Transverse colon (tissue), 4 donors: Measurements from ENCODE around the gene ADIPOQ. TPM values are rescaled to one million over a fixed set of nuclear protein-coding genes. Genes with fewer than 3 reads are reported as not detected.
"Not testable (repeated sequence)": the region's sequence is repeated elsewhere in the genome, so short reads cannot be mapped to it uniquely, and the experiment has no call there.

Source experiments
- DNase-seq: peaks from one replicate; pipeline ENCODE4 v3.0.0-alpha.2; 2019
- H3K27ac ChIP-seq, 4 donors: fragments of 200-600 bp; sonication (generic); 2 replicates each; pipeline ENCODE4 v1.5.1; 2016 to 2018; ENCODE audit warnings: inconsistent platforms in 4 of 4
- H3K27me3 ChIP-seq: fragments of 200-600 bp; sonication (generic); 2 replicates; pipeline ENCODE4 v1.5.1; 2017; ENCODE audit warnings: inconsistent platforms
- H3K36me3 ChIP-seq, 4 donors: fragments of 200-600 bp; sonication (generic); 2 replicates each; pipeline ENCODE4 v1.5.1; 2017 to 2019; ENCODE audit warnings: inconsistent platforms in 4 of 4
- H3K4me1 ChIP-seq, 4 donors: fragments of 200-600 bp; sonication (generic); 2 replicates each; pipeline ENCODE4 v1.5.1; 2017 to 2020; ENCODE audit warnings: inconsistent platforms in 4 of 4
- H3K4me3 ChIP-seq, 4 donors: fragments of 200-600 bp; sonication (generic); 1 replicate in 1 of 4; 2 replicates in 3 of 4; pipeline versions ENCODE4 v1.5.1 to v1.6.1; 2017 to 2019; ENCODE audit warnings: inconsistent platforms in 4 of 4
- H3K9me3 ChIP-seq, 2 donors: fragments of 200-600 bp; sonication (generic); 2 replicates each; pipeline ENCODE4 v1.5.1; 2017 to 2019; ENCODE audit warnings: inconsistent platforms in 2 of 2
- EP300 ChIP-seq: sonication (generic); formaldehyde crosslinking; IDR thresholded peaks from one replicate; pipeline ENCODE4 v1.6.1; 2017; ENCODE audit warnings: antibody characterized with exemption, low read depth
- POLR2A ChIP-seq: fragments of 450-650 bp; IDR thresholded peaks from one replicate; pipeline ENCODE4 v1.6.1; 2016; ENCODE audit warnings: antibody characterized with exemption, mild to moderate bottlenecking, moderate library complexity
- POLR2AphosphoS5 ChIP-seq, 3 donors: sonication (generic); formaldehyde crosslinking; IDR thresholded peaks; one replicate each; pipeline ENCODE4 v1.6.1; 2016; ENCODE audit warnings: antibody characterized with exemption in 3 of 3
- WGBS, 2 donors: methylation state at CpG; one replicate each; pipeline ENCODE4 v1.1.5; 2018; ENCODE audit warnings: low coverage in 1 of 2; 5-methylcytosine and 5-hydroxymethylcytosine counted together
- in situ Hi-C, 4 donors: fragments of 200-750 bp; cut with MboI; loops; one replicate each; pipeline versions ENCODE4 v1.15.0 to v1.15.1; 2017; ENCODE audit warnings: low sequenced_read_pairs in 3 of 4, low pct_ligation_motif_present in 1 of 4, low pct_unique_long_range_greater_than_20kb in 1 of 4
- intact Hi-C: fragments of 100-400 bp; cut with DNase I; formaldehyde crosslinking; loops from one replicate; pipeline ENCODE4 v1.15.1; 2023; ENCODE audit warnings: low total_unique reads
- total RNA-seq, 4 donors: library from RNA; depleted of rRNA; stranded (reverse); fragments of >200 nt; gene quantifications; one replicate each; pipeline ENCODE4 v1.1.0, GENCODE V29; 2016
- TF ChIP-seq, protein P1 (sequence below), 5 experiments: fragments of 200-600 bp in 3 of 5; fragments of 450-650 bp in 2 of 5; sonication (generic) in 3 of 5; IDR thresholded peaks; 1 replicate in 2 of 5; 2 replicates in 3 of 5; pipeline ENCODE4 v1.5.1; 2016 to 2017; ENCODE audit warnings: antibody characterized with exemption in 5 of 5, inconsistent platforms in 3 of 5, mild to moderate bottlenecking in 2 of 5, moderate library complexity in 1 of 5

ADIPOQ gene
- total RNA-seq, 4 donors from 2014 or later: 4.6 to 11.7 (median 7.5) TPM; not detected in 1

DNA sequence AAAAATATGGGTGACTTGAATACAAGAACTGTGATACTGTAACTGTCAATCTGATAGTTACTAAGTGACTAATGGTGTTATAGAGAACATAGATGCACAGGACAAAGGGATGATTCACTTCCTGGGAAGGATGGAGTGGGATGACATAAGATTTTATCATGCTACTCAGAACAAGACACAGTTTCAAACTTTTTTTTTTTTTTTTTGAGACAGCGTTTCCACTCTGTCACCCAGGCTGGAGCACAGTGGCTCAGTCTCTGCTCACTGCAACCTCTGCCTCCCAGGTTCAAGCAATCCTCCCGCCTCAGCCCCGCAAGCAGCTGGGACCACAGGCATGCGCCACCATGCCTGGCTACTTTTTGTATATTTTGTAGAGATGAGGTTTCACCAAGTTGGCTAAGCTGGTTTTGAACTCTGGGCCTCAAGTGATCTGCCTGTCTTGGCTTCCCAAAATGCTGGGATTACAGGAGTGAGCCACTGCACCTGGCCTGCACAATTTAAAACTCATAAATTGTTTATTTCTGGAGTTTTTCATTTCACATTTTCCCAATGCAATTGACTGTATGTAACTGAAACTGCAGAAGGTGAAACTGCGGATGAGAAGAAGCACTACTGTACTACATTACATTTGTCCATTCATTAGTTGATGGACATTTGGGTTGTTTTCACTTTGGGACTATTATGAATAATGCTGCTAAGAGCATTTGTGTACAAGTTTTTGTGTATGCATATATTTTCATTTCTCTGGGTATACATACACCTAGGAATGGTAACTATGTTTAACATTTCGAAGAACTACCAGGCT is 40.6 kb downstream of the ADIPOQ start:
- Histone ChIP-seq H3K9me3 (no peaks in the 10 kb centered on the region), H3K4me1 (no peaks in the 10 kb centered on the region), H3K27ac (no peak overlapping the region), H3K4me3 (no peak overlapping the region), H3K36me3 (no peaks in the 10 kb centered on the region), H3K27me3 (no peaks in the 10 kb centered on the region)
- DNase-seq: no peak
- intact Hi-C loops: no loop called here
- 91 to 95% methylated on average over 6 of the region's 6 CpGs for WGBS, 2 donors
- in situ Hi-C loops: no loop called here
- TF ChIP-seq POLR2A (no peak), POLR2AphosphoS5 (IDR thresholded peaks at IDR 0.05) (no peak), EP300 (no peak)
- TF ChIP-seq, protein P1, sequence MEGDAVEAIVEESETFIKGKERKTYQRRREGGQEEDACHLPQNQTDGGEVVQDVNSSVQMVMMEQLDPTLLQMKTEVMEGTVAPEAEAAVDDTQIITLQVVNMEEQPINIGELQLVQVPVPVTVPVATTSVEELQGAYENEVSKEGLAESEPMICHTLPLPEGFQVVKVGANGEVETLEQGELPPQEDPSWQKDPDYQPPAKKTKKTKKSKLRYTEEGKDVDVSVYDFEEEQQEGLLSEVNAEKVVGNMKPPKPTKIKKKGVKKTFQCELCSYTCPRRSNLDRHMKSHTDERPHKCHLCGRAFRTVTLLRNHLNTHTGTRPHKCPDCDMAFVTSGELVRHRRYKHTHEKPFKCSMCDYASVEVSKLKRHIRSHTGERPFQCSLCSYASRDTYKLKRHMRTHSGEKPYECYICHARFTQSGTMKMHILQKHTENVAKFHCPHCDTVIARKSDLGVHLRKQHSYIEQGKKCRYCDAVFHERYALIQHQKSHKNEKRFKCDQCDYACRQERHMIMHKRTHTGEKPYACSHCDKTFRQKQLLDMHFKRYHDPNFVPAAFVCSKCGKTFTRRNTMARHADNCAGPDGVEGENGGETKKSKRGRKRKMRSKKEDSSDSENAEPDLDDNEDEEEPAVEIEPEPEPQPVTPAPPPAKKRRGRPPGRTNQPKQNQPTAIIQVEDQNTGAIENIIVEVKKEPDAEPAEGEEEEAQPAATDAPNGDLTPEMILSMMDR (IDR thresholded peaks at IDR 0.05): no peak

DNA sequence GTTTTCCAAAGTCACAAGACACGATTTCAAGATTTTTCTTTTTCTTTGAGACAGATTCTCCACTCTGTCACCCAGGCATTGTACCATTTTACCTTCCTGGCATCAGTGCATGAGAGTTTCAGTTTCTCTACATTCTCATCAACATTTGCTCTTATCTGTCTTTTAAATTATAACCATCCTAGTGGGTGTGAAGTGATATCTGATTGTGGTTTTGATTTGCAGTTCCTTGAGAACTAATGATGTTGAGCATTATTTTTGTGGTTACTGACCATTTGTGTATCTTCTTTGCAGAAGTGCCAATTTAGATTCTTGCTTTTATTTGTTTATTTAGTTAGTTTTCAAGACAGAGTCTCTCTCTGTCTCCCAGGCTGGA is 41.2 kb downstream of the ADIPOQ start:
- TF ChIP-seq, protein P1 (IDR thresholded peaks at IDR 0.05): no peak
- TF ChIP-seq POLR2A (no peak), EP300 (no peak), POLR2AphosphoS5 (IDR thresholded peaks at IDR 0.05) (no peak)
- in situ Hi-C loops (no loop called here), intact Hi-C loops (no loop called here)
- no peaks in the 10 kb centered on the region for H3K4me1 ChIP-seq
- no peak for DNase-seq
- no peaks in the 10 kb centered on the region for H3K36me3 ChIP-seq
- no peaks in the 10 kb centered on the region for H3K9me3 ChIP-seq
- H3K27ac ChIP-seq: no peak overlapping the region
- H3K27me3 ChIP-seq: no peaks in the 10 kb centered on the region
- no peak overlapping the region for H3K4me3 ChIP-seq
- 83% methylated on average over 1 of the region's 1 CpG; no CpG with 5 or more reads in 1 of the 2 donors for WGBS, 2 donors

DNA sequence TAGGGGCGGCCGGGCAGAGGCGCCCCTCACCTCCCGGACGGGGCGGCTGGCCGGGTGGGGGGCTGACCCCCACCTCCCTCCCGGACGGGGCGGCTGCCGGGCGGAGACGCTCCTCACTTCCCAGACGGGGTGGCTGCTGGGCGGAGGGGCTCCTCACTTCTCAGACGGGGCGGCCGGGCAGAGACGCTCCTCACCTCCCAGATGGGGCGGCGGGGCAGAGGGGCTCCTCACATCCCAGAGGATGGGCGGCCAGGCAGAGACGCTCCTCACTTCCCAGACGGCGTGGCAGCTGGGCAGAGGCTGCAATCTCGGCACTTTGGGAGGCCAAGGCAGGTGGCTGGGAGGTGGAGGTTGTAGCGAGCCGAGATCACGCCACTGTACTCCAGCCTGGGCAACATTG is 42.4 kb downstream of the ADIPOQ start:
- H3K4me1 ChIP-seq, H3K36me3 ChIP-seq, in situ Hi-C loops, H3K27ac ChIP-seq, H3K9me3 ChIP-seq, DNase-seq, intact Hi-C loops, H3K27me3 ChIP-seq, H3K4me3 ChIP-seq: not testable (repeated sequence)
- 100% methylated on average over 9 of the region's 29 CpGs; no CpG with 5 or more reads in 1 of the 2 donors for WGBS, 2 donors

DNA sequence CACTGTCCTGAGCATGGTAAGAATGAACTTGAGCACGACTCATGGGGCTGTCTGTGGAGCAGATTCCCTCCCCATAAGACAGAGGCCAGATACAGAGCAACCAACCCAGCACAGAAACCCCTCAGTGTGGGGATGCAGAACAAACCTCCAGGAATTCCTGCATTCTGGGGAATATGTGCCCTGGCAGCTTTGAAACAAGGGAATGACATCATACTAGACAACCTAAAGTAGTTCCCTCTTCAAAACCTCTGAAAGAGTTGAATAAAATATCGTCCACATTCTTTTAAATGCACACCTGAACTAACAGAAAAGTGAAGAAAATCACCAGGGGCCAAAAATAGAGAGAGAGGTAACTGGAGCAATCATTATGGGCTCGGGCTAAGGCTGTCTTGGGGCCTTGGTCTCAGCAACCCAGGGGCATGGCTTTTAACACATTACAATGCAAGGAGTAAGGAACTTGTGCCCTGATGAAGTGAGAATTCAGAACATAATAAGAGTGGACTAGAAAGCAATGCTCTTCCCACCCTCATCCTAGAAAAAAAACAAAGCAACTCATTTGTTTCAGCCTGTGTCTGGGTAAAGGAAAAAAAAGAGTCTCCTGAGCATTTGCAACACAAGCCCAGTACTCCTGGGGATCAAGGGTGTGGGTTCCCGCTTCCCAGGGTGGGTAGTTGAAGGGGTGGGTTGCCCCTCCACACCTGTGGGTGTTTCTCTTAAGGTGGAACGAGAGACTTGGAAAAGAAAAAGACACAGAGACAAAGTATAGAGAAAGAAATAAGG is 43.9 kb downstream of the ADIPOQ start:
- intact Hi-C loops (no loop called here), in situ Hi-C loops (no loop called here)
- WGBS, 2 donors: 77 to 88% methylated on average over 2 to 5 of the region's 5 CpGs

DNA sequence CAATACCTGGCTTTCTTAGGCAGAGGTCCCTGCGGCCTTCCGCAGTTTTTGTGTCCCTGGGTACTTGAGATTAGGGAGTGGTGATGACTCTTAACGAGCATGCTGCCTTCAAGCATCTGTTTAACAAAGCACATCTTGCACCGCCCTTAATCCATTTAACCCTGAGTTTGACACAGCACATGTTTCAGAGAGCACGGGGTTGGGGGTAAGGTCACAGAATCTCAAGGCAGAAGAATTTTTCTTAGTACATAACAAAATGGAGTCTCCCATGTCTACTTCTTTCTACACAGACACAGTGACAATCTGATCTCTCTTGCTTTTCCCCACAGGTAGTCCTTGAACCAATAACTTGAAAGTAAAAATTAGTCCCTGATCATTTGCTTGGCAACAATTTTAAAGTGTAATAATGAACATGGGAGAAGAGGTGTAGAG is 45.0 kb downstream of the ADIPOQ start:
- H3K4me1 ChIP-seq, H3K27me3 ChIP-seq, DNase-seq, H3K4me3 ChIP-seq, H3K27ac ChIP-seq, intact Hi-C loops, H3K9me3 ChIP-seq, H3K36me3 ChIP-seq, in situ Hi-C loops: not testable (repeated sequence)
- no CpG with 5 or more reads among the region's 5 CpGs for WGBS, 2 donors

More for the DNA sequence above, 43.9 kb downstream of the ADIPOQ start:
- H3K4me1 ChIP-seq: no peaks in the 10 kb centered on the region
- H3K4me3 ChIP-seq: no peak overlapping the region
- no peak for DNase-seq
- TF ChIP-seq, protein P1 (IDR thresholded peaks at IDR 0.05): no peak
- no peak for TF ChIP-seq EP300
- TF ChIP-seq POLR2AphosphoS5 (IDR thresholded peaks at IDR 0.05): no peak
- no peak for TF ChIP-seq POLR2A
- no peaks in the 10 kb centered on the region for H3K27me3 ChIP-seq
- no peak overlapping the region for H3K27ac ChIP-seq
- H3K36me3 ChIP-seq: no peaks in the 10 kb centered on the region
- no peaks in the 10 kb centered on the region for H3K9me3 ChIP-seq
